ENCODE data around the gene MOCS1. TPM values are rescaled to one million over a fixed set of nuclear protein-coding genes. Genes with fewer than 3 reads are reported as not detected.

Gene MOCS1
- total RNA-seq, 1 donor from 2014 or later, result 22.9 TPM

- H3K27ac ChIP-seq, result no peak overlapping the region
- no peak for ATAC-seq
- no peaks in the 10 kb centered on the region for H3K27me3 ChIP-seq (ENCODE audit: low read depth)
- H3K36me3 ChIP-seq, result no peaks in the 10 kb centered on the region
- DNase-seq, result no peak
- no peak for TF ChIP-seq CTCF (IDR thresholded peaks at IDR 0.05)
- no peaks in the 10 kb centered on the region for H3K9me3 ChIP-seq
- no peak overlapping the region for H3K4me3 ChIP-seq
- intact Hi-C loops (cut with DNase I), result no loop called here
- H3K4me1 ChIP-seq, result peaks cover 21% of the 10 kb centered on the region
Observed at GRCh38 chr6:39885691-39886090, 48.6 kb downstream of the MOCS1 start.

- no peak for TF ChIP-seq CTCF (IDR thresholded peaks at IDR 0.05)
- Histone ChIP-seq H3K4me1 (peaks cover 21% of the 10 kb centered on the region), H3K27me3 (ENCODE audit: low read depth) (no peaks in the 10 kb centered on the region), H3K36me3 (no peaks in the 10 kb centered on the region), H3K27ac (no peak overlapping the region), H3K9me3 (no peaks in the 10 kb centered on the region), H3K4me3 (no peak overlapping the region)
- DNase-seq (no peak), ATAC-seq (no peak)
- intact Hi-C loops (cut with DNase I), result no loop called here
Observed at GRCh38 chr6:39884696-39885095, 49.6 kb downstream of the MOCS1 start.

- peaks cover 10% of the 10 kb centered on the region for H3K4me1 ChIP-seq
- H3K4me3 ChIP-seq, result no peak overlapping the region
- ATAC-seq (peak; percentile 43 to 60), DNase-seq (no peak)
- H3K9me3 ChIP-seq, result no peaks in the 10 kb centered on the region
- peaks cover 18% of the 10 kb centered on the region for H3K36me3 ChIP-seq
- TF ChIP-seq CTCF (IDR thresholded peaks at IDR 0.05), result no peak
- intact Hi-C loops (cut with DNase I), result no loop called here
- no peaks in the 10 kb centered on the region for H3K27me3 ChIP-seq (ENCODE audit: low read depth)
- H3K27ac ChIP-seq, result no peak overlapping the region
Observed at GRCh38 chr6:39882531-39882899, 51.7 kb downstream of the MOCS1 start.

- no peak for TF ChIP-seq CTCF (IDR thresholded peaks at IDR 0.05)
- ATAC-seq (no peak), DNase-seq (no peak)
- intact Hi-C loops (cut with DNase I), result no loop called here
- Histone ChIP-seq H3K36me3 (peaks cover 21% of the 10 kb centered on the region), H3K9me3 (no peaks in the 10 kb centered on the region), H3K27me3 (ENCODE audit: low read depth) (no peaks in the 10 kb centered on the region), H3K27ac (no peak overlapping the region), H3K4me3 (no peak overlapping the region), H3K4me1 (peaks cover 9% of the 10 kb centered on the region)
Observed at GRCh38 chr6:39881851-39882530, 52.3 kb downstream of the MOCS1 start.

- intact Hi-C loops (cut with DNase I), result no loop called here
- H3K36me3 ChIP-seq, result peaks cover 33% of the 10 kb centered on the region
- no peak overlapping the region for H3K27ac ChIP-seq
Observed at GRCh38 chr6:39880594-39880993, 53.7 kb downstream of the MOCS1 start.

More at GRCh38 chr6:39880594-39880993, 53.7 kb downstream of the MOCS1 start:
- DNase-seq (no peak), ATAC-seq (no peak)
- TF ChIP-seq CTCF (IDR thresholded peaks at IDR 0.05), result no peak
- H3K9me3 ChIP-seq, result no peaks in the 10 kb centered on the region
- H3K4me1 ChIP-seq, result peaks cover 9% of the 10 kb centered on the region
- H3K4me3 ChIP-seq, result no peak overlapping the region
- H3K27me3 ChIP-seq (ENCODE audit: low read depth), result no peaks in the 10 kb centered on the region
